ENCODE measurements around the gene LIME1. TPM values are rescaled to one million over a fixed set of nuclear protein-coding genes. Genes with fewer than 3 reads are reported as not detected.

LIME1 gene
- total RNA-seq, 1 experiment from 2014 or later: 4.5 TPM

- TF ChIP-seq STAT6 (CRISPR knock-in tag; conservative IDR thresholded peaks at IDR 0.05; ENCODE audit: low read depth) (no peak), CDX4 (CRISPR knock-in tag; IDR thresholded peaks at IDR 0.05; ENCODE audit: borderline replicate concordance) (no peak), ZNF281 (CRISPR knock-in tag; IDR thresholded peaks at IDR 0.05) (no peak), ZMAT4 (CRISPR knock-in tag; IDR thresholded peaks at IDR 0.05) (no peak), TEAD4 (CRISPR knock-in tag; IDR thresholded peaks at IDR 0.05) (no peak), ZNF263 (CRISPR knock-in tag; IDR thresholded peaks at IDR 0.05; ENCODE audit: low read depth) (no peak), FOXP1 (CRISPR knock-in tag; IDR thresholded peaks at IDR 0.05; ENCODE audit: borderline replicate concordance) (peak; percentile 26; the same call in 1 of the 2 replicates), CREM (CRISPR knock-in tag; IDR thresholded peaks at IDR 0.05) (no peak), ZNF317 (CRISPR knock-in tag; IDR thresholded peaks at IDR 0.05; ENCODE audit: borderline replicate concordance, low read depth) (no peak), ZBTB21 (CRISPR knock-in tag; IDR thresholded peaks at IDR 0.05; ENCODE audit: borderline replicate concordance) (0 out of 2 replicates have a peak, but pooled peaks have one; percentile 35), NR2C2 (CRISPR knock-in tag; IDR thresholded peaks at IDR 0.05) (no peak), RORB (CRISPR knock-in tag; IDR thresholded peaks at IDR 0.05) (no peak)
These were observed 39.7 kb upstream of the LIME1 start, which contains the start of gene TNFRSF6B (continued) for GRCh38 chr20:63696628-63697356.

GRCh38 chr20:63697357-63697867 lies 39.1 kb upstream of the LIME1 start:
- DNase-seq (ENCODE audit: low spot score) (no peak), ATAC-seq (peak; percentile 9; the same call in 1 of the 2 replicates)
- Mint-ChIP-seq H3K4me1 (peaks cover 7% of the 10 kb centered on the region), H3K36me3 (peaks cover 13% of the 10 kb centered on the region), H3K9me3 (no peaks in the 10 kb centered on the region), H3K4me3 (peak overlapping the region; percentile 53), H3K27me3 (ENCODE audit: low read depth) (peaks cover 3% of the 10 kb centered on the region; the same call in 1 of the 2 replicates), H3K27ac (no peak overlapping the region)
- ChIA-PET CTCF (interaction anchor here (0.9 to 3.4 kb wide), 6 partner anchors 9 to 159 kb away, joined by 3 to 19 read pairs (median 6); partner anchors contain the start of genes ARFRP1, PTK6, SRMS and ZGPAT), POLR2A (interaction anchor here (1.6 kb wide), 1 partner anchor 39 kb away, joined by 4 read pairs; the partner anchor contains the start of gene RTEL1)
- TF ChIP-seq ZNF671 (CRISPR knock-in tag; IDR thresholded peaks at IDR 0.05): no peak
- TF ChIP-seq CREB1 (CRISPR knock-in tag; IDR thresholded peaks at IDR 0.05): peak; percentile 62; the same call in 1 of the 2 replicates
- TF ChIP-seq ERG (CRISPR knock-in tag; IDR thresholded peaks at IDR 0.05): 0 out of 2 replicates have a peak, but pooled peaks have one; percentile 5
- TF ChIP-seq ZNF416 (CRISPR knock-in tag; IDR thresholded peaks at IDR 0.05): no peak; the same call in 1 of the 2 replicates
- no peak for TF ChIP-seq FOXP1 (CRISPR knock-in tag; IDR thresholded peaks at IDR 0.05; ENCODE audit: borderline replicate concordance)
- TF ChIP-seq NFE2L1 (CRISPR knock-in tag; IDR thresholded peaks at IDR 0.05): no peak
- TF ChIP-seq FOXP4 (CRISPR knock-in tag; IDR thresholded peaks at IDR 0.05): 0 out of 2 replicates have a peak, but pooled peaks have one; percentile 3

Measured in WTC11 (cell line).